Osteocyte (in vitro differentiated cells): ENCODE measurements around the gene ANKRD27. TPM values are rescaled to one million over a fixed set of nuclear protein-coding genes. Genes with fewer than 3 reads are reported as not detected.
"Not testable (repeated sequence)": the region's sequence is repeated elsewhere in the genome, so short reads cannot be mapped to it uniquely, and the experiment has no call there.

Experiments used
- DNase-seq: peaks from one replicate; pipeline ENCODE4 v3.0.0; 2021; ENCODE audit warnings: mixed read lengths; ENCODE audit not compliant: unreplicated experiment; ENCODE audit errors: extremely low spot score
- H3K27ac Mint-ChIP-seq: one replicate; pipeline ENCODE4 v1.8.0; 2021; ENCODE audit warnings: mild to moderate bottlenecking, mixed read lengths; ENCODE audit not compliant: unreplicated experiment
- H3K27me3 Mint-ChIP-seq: one replicate; pipeline ENCODE4 v1.8.0; 2021; ENCODE audit warnings: mixed read lengths; ENCODE audit not compliant: unreplicated experiment
- H3K36me3 Mint-ChIP-seq: one replicate; pipeline ENCODE4 v1.8.0; 2021; ENCODE audit warnings: mixed read lengths; ENCODE audit not compliant: unreplicated experiment
- H3K4me1 Mint-ChIP-seq: one replicate; pipeline ENCODE4 v1.8.0; 2021; ENCODE audit warnings: mixed read lengths; ENCODE audit not compliant: unreplicated experiment
- H3K4me3 Mint-ChIP-seq: one replicate; pipeline ENCODE4 v1.8.0; 2021; ENCODE audit warnings: mild to moderate bottlenecking, moderate library complexity, mixed read lengths; ENCODE audit not compliant: unreplicated experiment
- H3K9me3 Mint-ChIP-seq: one replicate; pipeline ENCODE4 v1.8.0; 2021; ENCODE audit warnings: mixed read lengths; ENCODE audit not compliant: unreplicated experiment
- CTCF ChIP-seq: fragments of 200-600 bp; sonication (generic); IDR thresholded peaks from 2 replicates; pipeline ENCODE4 v1.5.0; 2021; ENCODE audit warnings: antibody characterized with exemption, mild to moderate bottlenecking, moderate library complexity
- total RNA-seq: library from RNA; stranded (reverse); gene quantifications from 2 replicates; pipeline ENCODE4 v1.2.1, GENCODE V29; 2021

The ANKRD27 gene
- total RNA-seq, 1 donor from 2014 or later = 24.1 TPM

- no peak for TF ChIP-seq CTCF
- DNase-seq = no peak
- peak overlapping the region; percentile 92 for H3K4me3 Mint-ChIP-seq
- no peaks in the 10 kb centered on the region for H3K9me3 Mint-ChIP-seq
- H3K27me3 Mint-ChIP-seq = peaks cover 21% of the 10 kb centered on the region
- H3K36me3 Mint-ChIP-seq = peaks cover 8% of the 10 kb centered on the region
- H3K4me1 Mint-ChIP-seq = peaks cover 15% of the 10 kb centered on the region
- peak overlapping the region; percentile 79 for H3K27ac Mint-ChIP-seq
Observed at GRCh38 chr19:32580353-32580900, 94.6 kb downstream of the ANKRD27 start.

DNA sequence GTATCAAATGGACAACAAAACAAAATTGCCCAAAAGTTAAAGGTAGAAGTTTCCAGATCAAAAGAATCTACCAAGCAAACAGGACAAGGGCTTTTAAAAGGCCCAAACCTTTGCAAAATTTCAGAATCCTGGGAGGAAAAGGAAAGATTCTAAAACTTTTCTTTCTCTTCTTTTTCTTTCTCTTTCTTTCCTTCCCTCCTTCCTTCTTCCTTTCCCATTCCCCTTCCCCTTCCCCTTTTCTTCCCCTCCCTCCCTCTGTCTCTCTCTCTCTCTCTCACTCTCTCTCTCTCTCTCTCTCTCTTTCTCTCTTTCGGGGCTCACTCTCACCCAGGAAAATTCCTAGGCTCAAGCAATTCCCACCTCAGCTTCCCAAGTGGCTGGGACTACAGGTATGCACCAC, 98.2 kb downstream of the ANKRD27 start:
- no peak for TF ChIP-seq CTCF
- peaks cover 3% of the 10 kb centered on the region for H3K4me1 Mint-ChIP-seq
- H3K4me3 Mint-ChIP-seq = no peak overlapping the region
- DNase-seq = no peak
- H3K27me3 Mint-ChIP-seq = peaks cover 22% of the 10 kb centered on the region
- no peaks in the 10 kb centered on the region for H3K36me3 Mint-ChIP-seq
- H3K27ac Mint-ChIP-seq = no peak overlapping the region
- no peaks in the 10 kb centered on the region for H3K9me3 Mint-ChIP-seq

GRCh38 chr19:32573492-32573794, 101.5 kb downstream of the ANKRD27 start:
- Mint-ChIP-seq H3K9me3 (no peaks in the 10 kb centered on the region), H3K27me3 (peaks cover 19% of the 10 kb centered on the region), H3K36me3 (no peaks in the 10 kb centered on the region), H3K27ac (no peak overlapping the region), H3K4me3 (no peak overlapping the region), H3K4me1 (no peaks in the 10 kb centered on the region)
- TF ChIP-seq CTCF = no peak
- peak; percentile 48 for DNase-seq

- not testable (repeated sequence) for H3K36me3 Mint-ChIP-seq, H3K4me1 Mint-ChIP-seq, H3K9me3 Mint-ChIP-seq, H3K27ac Mint-ChIP-seq, H3K4me3 Mint-ChIP-seq, DNase-seq
- peaks cover 15% of the 10 kb centered on the region for H3K27me3 Mint-ChIP-seq
Observed at GRCh38 chr19:32572700-32573491, 102.1 kb downstream of the ANKRD27 start.

DNA sequence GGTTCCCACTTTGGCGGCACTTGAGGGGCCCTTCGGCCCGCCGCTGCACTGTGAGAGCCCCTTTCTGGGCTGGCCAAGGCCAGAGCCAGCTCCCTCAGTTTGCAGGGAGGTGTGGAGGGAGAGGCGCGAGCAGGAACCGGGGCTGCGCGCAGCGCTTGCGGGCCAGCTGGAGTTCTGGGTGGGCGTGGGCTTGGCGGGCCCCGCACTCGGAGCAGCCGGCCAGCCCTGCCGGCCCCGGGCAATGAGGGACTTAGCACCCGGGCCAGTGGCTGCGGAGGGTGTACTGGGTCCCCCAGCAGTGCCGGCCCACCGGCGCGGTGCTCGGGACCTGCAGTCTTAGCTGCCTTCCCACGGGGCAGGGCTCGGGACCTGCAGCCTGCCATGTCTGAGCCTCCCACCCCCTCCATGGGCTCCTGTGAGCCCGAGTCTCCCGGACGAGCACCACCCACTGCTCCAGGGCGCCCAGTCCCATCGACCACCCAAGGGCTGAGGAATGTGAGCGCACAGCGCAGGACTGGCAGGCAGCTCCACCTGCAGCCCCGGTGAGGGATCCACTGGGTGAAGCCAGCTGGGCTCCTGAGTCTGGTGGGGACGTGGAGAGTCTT, 103.4 kb downstream of the ANKRD27 start:
- H3K4me1 Mint-ChIP-seq, H3K4me3 Mint-ChIP-seq, H3K27me3 Mint-ChIP-seq, H3K27ac Mint-ChIP-seq, H3K9me3 Mint-ChIP-seq, H3K36me3 Mint-ChIP-seq: not testable (repeated sequence)
- peak; percentile 73 for DNase-seq

DNA sequence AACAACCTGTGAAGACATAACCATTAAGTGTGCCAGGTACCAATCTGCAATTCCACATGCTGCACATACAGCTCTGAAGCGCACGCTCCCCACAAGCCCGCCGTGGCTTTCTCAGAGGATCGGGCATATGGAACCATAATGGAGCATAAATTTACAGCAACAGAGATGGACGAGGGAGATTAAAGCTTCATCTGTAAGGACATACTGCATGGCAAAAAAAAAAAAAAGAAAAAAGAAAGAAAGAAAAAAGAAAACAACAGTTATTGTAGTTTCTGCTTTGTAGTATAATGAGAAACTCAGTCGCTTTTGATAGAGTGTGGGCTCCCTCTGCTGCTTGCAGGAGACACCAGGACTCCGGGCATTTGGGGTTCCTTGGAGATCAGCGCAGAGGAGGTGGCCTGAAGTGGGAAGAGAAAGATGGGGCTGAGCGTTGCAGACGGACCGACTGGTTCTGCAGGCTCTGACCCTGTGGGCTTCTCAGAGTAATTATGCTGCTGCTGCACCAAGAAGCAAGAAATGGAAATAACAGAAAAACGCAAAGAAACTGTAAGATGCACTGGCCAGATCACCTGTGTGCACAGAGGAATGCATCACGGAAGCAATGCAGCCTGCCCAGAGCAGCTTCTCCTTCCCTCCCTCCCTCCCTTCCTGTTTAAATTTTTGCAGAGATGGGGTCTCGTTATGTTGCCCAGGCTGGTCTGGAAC, 104.7 kb downstream of the ANKRD27 start:
- no peaks in the 10 kb centered on the region for H3K4me1 Mint-ChIP-seq
- H3K27ac Mint-ChIP-seq = no peak overlapping the region
- H3K27me3 Mint-ChIP-seq = peaks cover 2% of the 10 kb centered on the region
- no peak overlapping the region for H3K4me3 Mint-ChIP-seq
- H3K9me3 Mint-ChIP-seq = no peaks in the 10 kb centered on the region
- peak; percentile 68 for TF ChIP-seq CTCF
- H3K36me3 Mint-ChIP-seq = no peaks in the 10 kb centered on the region
- DNase-seq = peak; percentile 82
